BE2C (cell line): Measurements from ENCODE around the gene KRTAP20-3.

ENCODE experiments used
- DNase-seq: peaks from one replicate; pipeline ENCODE4 v3.0.0-alpha.2; 2020
- H3K27me3 ChIP-seq: fragments of 250-450 bp; sonication (Bioruptor Pico); 2 replicates; pipeline ENCODE4 v1.5.1; 2020; ENCODE audit warnings: mild to moderate bottlenecking
- H3K36me3 ChIP-seq: fragments of 250-450 bp; sonication (Bioruptor Pico); 2 replicates; pipeline ENCODE4 v1.5.1; 2020; ENCODE audit warnings: mild to moderate bottlenecking
- H3K4me1 ChIP-seq: fragments of 250-450 bp; sonication (Bioruptor Pico); 2 replicates; pipeline ENCODE4 v1.5.1; 2020
- H3K4me3 ChIP-seq: 2 replicates; pipeline ENCODE4 v1.5.1; 2011; ENCODE audit warnings: low read depth, low read length
- H3K9me3 ChIP-seq: fragments of 250-450 bp; sonication (Bioruptor Pico); 2 replicates; pipeline ENCODE4 v1.5.1; 2020
- CTCF ChIP-seq: IDR thresholded peaks from 2 replicates; pipeline ENCODE4 v1.5.1; 2012; ENCODE audit warnings: mild to moderate bottlenecking, low read depth, low read length

KRTAP20-3 gene

GRCh38 chr21:30668776-30669175, 26.1 kb downstream of the KRTAP20-3 start:
- no peaks in the 10 kb centered on the region for H3K36me3 ChIP-seq
- no peaks in the 10 kb centered on the region for H3K4me1 ChIP-seq
- no peak for TF ChIP-seq CTCF
- no peaks in the 10 kb centered on the region for H3K27me3 ChIP-seq
- DNase-seq: no peak
- H3K4me3 ChIP-seq: no peak overlapping the region
- no peaks in the 10 kb centered on the region for H3K9me3 ChIP-seq

GRCh38 chr21:30672985-30673650, 30.5 kb downstream of the KRTAP20-3 start:
- Histone ChIP-seq H3K4me1 (no peaks in the 10 kb centered on the region), H3K9me3 (no peaks in the 10 kb centered on the region), H3K36me3 (no peaks in the 10 kb centered on the region), H3K4me3 (no peak overlapping the region), H3K27me3 (no peaks in the 10 kb centered on the region)
- DNase-seq: no peak
- no peak for TF ChIP-seq CTCF

GRCh38 chr21:30674312-30674711, 31.6 kb downstream of the KRTAP20-3 start:
- Histone ChIP-seq H3K4me1 (no peaks in the 10 kb centered on the region), H3K36me3 (no peaks in the 10 kb centered on the region)
- DNase-seq: no peak

GRCh38 chr21:30676737-30677136, 34.1 kb downstream of the KRTAP20-3 start:
- Histone ChIP-seq H3K9me3 (no peaks in the 10 kb centered on the region), H3K36me3 (no peaks in the 10 kb centered on the region), H3K4me1 (no peaks in the 10 kb centered on the region), H3K4me3 (no peak overlapping the region), H3K27me3 (no peaks in the 10 kb centered on the region)
- DNase-seq: no peak
- no peak for TF ChIP-seq CTCF

More at GRCh38 chr21:30674312-30674711, 31.6 kb downstream of the KRTAP20-3 start:
- Histone ChIP-seq H3K9me3 (no peaks in the 10 kb centered on the region), H3K4me3 (no peak overlapping the region), H3K27me3 (no peaks in the 10 kb centered on the region)
- TF ChIP-seq CTCF: no peak

GRCh38 chr21:30680586-30680985, 37.9 kb downstream of the KRTAP20-3 start:
- Histone ChIP-seq H3K36me3 (no peaks in the 10 kb centered on the region), H3K27me3 (no peaks in the 10 kb centered on the region), H3K9me3 (no peaks in the 10 kb centered on the region), H3K4me1 (no peaks in the 10 kb centered on the region), H3K4me3 (no peak overlapping the region)
- no peak for DNase-seq
- TF ChIP-seq CTCF: no peak

GRCh38 chr21:30684506-30684905, 41.8 kb downstream of the KRTAP20-3 start:
- DNase-seq: no peak
- no peak overlapping the region for H3K4me3 ChIP-seq
- no peaks in the 10 kb centered on the region for H3K36me3 ChIP-seq
- no peaks in the 10 kb centered on the region for H3K9me3 ChIP-seq
- no peak for TF ChIP-seq CTCF
- H3K4me1 ChIP-seq: no peaks in the 10 kb centered on the region
- H3K27me3 ChIP-seq: no peaks in the 10 kb centered on the region
